Fibroblast of upper back skin (primary cell): ENCODE measurements around the gene P4HA1.
A peak's percentile ranks its signal among the peaks of the same experiment; 100 is the strongest.

Experiments
- DNase-seq: peaks from one replicate; pipeline ENCODE4 v3.0.0-alpha.2; 2013

P4HA1 gene

DNA sequence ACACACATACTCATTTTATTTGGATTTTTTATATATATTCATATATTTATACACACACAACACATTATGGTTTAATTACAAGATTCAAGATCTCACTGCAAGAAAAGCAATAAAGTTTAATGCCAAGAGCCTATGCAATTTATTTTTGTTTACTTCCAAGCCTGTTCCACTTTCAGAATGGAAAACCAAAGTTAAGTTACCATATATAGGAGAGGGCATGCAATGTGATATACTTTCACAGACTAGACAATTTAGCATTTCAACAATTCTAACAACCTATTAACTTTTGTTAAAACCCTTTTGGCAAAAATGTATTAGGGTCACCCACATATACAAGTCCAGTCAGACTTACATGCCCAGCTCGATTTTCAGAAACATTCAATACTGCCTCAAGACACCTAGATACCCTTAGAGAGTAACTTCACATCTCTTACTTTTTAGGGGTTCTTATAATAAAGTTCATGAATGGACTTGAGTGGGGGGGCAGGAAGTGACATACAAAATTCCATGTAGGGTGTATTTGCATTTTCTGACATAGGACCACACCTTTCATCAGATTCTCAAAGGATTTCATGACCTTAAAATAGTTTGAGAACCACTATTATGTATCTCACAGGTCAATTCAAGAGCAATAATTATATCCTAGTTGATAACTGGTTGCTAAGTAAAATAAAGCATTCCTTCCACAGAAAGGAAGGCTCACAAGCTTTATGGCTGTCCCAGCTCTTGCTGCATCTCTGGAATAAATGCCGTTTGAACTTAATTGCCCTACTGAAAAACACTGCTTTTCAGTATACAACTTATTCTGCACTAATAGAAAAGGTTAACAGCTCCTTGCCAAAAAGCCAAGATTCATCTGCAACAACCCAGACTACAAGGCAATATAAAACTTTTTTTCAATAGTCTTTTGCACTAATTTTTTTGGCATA is 2.5 kb downstream of the P4HA1 start:
- peak; percentile 18 for DNase-seq

GRCh38 chr10:73092830-73093229 is 3.8 kb downstream of the P4HA1 start:
- DNase-seq, result no peak

DNA sequence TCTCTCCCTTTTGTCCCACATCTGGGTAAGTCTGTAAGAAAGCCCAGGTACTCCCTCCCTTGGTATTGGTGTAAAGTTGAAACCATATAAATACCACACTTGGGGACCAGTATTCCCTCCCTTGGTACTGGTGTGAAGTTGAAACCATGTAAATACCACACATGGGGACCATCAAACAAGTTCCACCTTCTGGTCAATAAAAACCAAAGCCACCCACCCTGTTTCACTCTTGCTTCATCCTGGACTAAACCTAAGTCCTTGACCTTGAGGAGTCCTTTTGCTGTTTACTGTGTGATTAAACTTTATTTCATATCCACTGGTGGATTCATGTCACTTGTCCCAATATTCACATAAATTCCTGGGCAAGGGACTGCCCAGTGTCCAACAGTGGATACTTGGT is 8.4 kb downstream of the P4HA1 start:
- no peak for DNase-seq

GRCh38 chr10:73086816-73087215 is 9.8 kb downstream of the P4HA1 start:
- DNase-seq, result no peak

GRCh38 chr10:73084209-73084608 is 12.5 kb downstream of the P4HA1 start:
- DNase-seq, result no peak

DNA sequence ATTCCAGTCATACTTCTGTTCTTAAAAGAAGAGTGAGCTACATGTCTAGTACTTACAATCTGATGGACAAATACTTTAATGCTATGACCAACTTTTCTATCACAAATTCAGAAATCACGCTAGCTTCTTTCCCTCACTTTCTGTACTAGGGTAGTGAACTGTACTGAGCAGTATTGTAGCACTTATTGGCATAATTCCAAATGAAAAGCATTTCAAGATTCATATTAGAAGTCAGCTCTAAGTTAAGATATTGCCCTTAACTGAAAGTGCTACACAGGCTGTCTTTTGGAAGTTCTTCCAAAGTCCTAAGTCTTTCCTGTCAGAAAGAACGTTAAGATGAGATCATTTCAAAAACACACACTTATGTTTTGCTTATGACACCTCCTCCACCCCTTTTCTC is 13.4 kb downstream of the P4HA1 start:
- DNase-seq, result no peak

- no peak for DNase-seq
These were observed 16.7 kb downstream of the P4HA1 start for GRCh38 chr10:73079779-73080541.

DNA sequence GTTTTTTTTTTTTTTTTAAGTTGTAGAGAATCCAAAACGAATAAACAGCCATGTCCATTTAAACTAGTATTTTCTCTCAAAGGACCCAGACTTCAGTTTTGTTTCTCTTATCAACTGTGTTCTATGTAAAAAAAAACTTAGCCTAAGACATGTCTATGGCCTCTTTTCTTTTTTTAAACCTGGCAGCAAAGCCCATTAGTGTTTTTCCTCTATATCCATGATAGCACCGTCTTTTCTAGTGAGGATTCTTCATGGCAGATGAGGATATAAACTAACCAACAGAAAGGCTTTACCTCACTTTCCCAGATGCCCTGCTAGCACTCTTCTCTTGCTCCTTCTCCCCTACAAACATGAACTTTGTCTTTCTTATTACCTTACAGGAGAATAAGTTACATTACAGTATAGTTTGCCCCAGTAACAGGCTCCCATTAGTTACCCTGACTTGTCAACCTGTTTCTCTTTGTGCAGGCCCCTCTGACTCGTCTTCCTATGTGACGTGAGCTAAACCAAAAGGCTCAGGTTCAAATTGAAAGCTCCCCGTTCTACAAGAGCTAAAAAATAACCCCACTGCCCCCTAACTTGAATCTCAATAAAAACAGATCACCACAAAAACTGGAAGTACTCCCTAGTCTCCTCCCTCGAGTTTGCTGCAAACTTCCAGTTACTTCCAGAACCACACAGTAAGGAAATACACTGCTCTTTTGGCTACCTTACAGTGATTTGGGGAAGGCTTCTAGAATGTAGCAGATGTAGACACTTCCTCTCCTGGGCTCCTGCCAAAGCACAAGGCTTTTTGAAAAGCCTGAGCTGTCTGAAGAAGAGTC is 20.1 kb downstream of the P4HA1 start:
- peak; percentile 89 for DNase-seq

DNA sequence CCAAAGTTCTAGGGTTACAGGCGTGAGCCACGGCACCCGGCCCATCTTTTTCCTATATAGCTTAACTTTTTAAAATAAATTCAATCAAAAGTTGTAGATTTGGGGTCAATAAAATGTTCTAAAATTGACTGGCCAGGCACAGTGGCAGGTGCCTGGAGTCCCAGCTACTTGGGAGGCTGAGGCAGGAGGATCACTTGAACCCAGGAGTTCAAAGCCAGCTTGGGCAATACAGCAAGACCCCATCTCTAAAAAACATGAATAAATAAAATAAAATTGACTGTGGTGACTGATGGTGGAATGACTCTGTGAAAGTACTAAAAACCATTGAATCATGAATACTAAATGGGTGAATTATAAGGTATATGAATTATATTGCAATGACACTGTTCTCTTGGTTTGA is 20.8 kb downstream of the P4HA1 start:
- no peak for DNase-seq

GRCh38 chr10:73073627-73074026 is 23.0 kb downstream of the P4HA1 start:
- no peak for DNase-seq

DNA sequence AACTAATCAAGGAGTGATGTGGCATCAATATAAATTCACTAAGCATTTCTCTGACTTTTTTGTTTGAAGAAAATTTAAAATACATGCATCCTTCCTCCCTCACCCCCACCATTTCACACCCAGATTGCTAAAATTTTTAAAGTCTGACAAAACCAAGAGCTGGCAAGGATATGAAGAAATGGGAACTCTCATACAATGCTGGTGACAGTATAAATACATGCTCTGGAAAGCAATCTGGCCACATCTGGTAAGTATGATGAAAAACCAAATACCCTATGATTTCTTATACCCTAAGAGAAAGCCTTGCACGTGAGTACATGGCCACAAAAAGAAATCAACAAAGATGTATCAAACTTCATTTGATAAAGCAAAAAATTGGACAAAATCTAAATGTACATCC is 31.2 kb downstream of the P4HA1 start:
- peak; percentile 5 for DNase-seq

- no peak for DNase-seq
These were observed 34.9 kb downstream of the P4HA1 start for GRCh38 chr10:73061743-73062142.

GRCh38 chr10:73060738-73061635 is 35.7 kb downstream of the P4HA1 start:
- DNase-seq, result peak; percentile 25

GRCh38 chr10:73060173-73060572 is 36.5 kb downstream of the P4HA1 start:
- DNase-seq, result no peak

DNA sequence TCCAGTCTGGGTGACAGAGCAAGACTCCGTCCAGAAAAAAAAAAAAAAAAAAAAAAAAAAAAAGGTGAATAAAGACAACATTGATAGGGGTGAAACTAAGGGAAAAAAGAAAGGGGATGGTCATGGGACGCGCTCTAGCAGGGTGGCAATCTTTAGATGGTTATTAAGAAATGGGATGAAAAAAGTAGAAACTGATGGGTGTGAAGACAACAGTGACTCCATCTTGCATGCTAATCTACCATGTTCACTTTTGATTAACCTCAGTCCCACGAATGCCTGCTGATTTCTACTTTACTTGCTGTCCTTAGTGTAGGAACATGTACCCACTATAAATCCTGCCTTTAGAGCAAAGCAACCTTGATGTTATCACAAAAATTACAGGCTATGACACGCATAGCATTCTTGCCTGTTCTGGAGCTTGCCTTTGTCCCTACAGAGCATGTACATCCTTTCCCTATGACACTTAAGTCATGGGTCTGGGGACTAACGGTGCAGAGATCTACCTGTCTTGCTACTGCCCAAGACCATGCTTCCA is 38.5 kb downstream of the P4HA1 start:
- DNase-seq, result no peak

GRCh38 chr10:73054286-73054685 is 42.4 kb downstream of the P4HA1 start:
- no peak for DNase-seq

DNA sequence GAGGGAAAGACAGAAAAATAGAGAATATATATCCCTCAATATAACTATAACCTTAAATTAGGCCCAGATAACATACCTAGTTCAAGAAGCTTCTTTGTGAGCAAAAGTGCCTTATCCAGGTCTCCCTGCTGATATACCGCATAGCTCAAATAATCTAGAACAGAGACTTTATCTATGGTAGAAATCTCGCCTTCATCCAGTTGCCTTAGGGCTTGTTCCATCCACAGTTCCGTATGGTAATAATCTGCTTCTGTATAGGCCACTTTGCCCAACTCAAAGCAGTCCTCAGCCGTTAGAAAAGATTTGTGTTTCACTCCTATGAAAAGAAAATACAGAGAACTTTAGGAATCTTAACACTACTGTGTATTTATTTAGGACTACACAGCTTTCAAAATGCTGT is 43.4 kb downstream of the P4HA1 start:
- DNase-seq, result no peak

GRCh38 chr10:73044378-73045285 is 52.0 kb downstream of the P4HA1 start:
- DNase-seq, result peak; percentile 84

DNA sequence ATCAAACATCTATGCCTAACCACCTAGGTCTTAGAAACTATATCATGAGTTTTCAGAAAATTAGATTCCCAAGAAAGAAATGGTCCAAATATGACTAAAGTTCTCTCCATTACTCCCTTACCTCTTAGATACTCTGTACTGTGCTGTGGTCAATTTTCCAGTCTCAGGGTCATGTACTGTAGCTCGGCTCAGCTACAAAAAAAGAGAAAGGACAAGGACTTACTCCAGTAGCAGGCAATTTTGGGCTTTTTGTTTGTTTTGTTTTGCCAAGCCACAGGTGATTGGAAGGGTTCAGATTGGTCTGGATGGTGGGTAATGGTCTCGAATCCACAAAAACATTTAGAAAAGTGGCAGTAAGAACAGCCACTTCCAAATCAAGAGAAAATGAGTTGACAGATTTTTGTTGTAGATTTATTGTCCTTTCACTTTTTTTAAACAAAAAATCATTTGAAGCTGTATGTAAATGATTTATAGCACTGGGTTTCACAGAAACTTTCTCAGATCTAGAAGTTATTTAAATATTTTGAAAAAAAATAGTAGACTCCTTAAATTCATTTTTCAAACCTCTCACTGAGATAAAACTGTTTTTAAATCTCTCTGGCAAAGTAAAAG is 52.8 kb downstream of the P4HA1 start:
- no peak for DNase-seq

DNA sequence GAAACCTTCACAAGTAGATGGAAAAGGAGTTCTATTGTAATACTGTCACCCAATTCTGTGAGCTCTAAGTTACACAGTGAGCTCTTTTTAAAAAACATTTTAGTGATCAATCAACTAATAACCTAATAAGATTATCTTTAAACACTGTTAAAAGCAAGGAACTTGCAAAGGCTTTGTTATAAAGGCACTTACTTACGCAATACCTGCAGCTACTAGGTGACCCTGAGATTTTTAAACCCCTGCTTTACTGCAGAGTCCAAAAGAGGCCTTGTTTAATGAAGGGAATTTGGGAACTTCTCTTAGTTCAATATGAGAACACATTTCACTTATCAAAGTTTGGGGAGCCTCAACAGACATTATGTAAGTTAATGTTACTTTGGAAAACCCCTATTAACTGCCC is 53.3 kb downstream of the P4HA1 start:
- no peak for DNase-seq
